ENCODE measurements around the gene GBX1. TPM values are rescaled to one million over a fixed set of nuclear protein-coding genes. Genes with fewer than 3 reads are reported as not detected.

GBX1 gene
- total RNA-seq, 1 donor from 2014 or later: not detected

DNA sequence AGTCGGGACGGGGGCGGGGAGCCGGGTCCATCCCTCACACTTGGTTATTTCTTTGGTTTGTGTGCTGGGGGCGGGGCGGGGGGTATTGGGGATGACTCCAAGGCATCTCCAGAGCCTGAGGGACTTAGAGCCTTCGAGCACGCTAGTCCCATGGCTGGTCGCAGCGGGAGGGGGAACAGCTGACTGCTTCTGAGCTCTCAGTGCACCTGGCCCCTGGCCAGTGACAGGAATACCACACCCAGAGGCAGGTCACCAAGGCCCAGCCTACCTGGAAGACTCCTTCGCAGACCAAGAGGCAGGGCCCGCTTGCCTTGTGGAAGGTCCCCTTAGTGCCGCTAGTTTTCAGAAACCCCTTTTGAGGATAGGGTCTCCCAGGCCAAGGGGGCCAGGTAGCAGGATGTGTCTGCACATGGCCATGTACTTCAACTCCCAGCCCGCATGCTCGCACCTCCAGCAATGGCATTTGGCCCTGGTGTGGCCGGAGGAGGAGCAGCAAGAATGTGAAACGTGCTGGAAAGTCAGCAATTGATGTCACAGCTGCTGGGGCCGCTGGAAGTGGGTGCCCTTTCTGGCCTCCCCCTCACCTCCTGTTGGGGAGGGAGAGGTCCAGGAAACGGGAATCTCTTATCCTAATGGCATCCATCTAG is 40.9 kb downstream of the GBX1 start:
- DNase-seq (ENCODE audit: low read depth): no peak
- TF ChIP-seq, protein P1, sequence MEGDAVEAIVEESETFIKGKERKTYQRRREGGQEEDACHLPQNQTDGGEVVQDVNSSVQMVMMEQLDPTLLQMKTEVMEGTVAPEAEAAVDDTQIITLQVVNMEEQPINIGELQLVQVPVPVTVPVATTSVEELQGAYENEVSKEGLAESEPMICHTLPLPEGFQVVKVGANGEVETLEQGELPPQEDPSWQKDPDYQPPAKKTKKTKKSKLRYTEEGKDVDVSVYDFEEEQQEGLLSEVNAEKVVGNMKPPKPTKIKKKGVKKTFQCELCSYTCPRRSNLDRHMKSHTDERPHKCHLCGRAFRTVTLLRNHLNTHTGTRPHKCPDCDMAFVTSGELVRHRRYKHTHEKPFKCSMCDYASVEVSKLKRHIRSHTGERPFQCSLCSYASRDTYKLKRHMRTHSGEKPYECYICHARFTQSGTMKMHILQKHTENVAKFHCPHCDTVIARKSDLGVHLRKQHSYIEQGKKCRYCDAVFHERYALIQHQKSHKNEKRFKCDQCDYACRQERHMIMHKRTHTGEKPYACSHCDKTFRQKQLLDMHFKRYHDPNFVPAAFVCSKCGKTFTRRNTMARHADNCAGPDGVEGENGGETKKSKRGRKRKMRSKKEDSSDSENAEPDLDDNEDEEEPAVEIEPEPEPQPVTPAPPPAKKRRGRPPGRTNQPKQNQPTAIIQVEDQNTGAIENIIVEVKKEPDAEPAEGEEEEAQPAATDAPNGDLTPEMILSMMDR (conservative IDR thresholded peaks at IDR 0.05; ENCODE audit: low read depth, low read length): no peak
- no peak overlapping the region for H3K4me3 ChIP-seq (ENCODE audit: low read depth, low read length)

DNA sequence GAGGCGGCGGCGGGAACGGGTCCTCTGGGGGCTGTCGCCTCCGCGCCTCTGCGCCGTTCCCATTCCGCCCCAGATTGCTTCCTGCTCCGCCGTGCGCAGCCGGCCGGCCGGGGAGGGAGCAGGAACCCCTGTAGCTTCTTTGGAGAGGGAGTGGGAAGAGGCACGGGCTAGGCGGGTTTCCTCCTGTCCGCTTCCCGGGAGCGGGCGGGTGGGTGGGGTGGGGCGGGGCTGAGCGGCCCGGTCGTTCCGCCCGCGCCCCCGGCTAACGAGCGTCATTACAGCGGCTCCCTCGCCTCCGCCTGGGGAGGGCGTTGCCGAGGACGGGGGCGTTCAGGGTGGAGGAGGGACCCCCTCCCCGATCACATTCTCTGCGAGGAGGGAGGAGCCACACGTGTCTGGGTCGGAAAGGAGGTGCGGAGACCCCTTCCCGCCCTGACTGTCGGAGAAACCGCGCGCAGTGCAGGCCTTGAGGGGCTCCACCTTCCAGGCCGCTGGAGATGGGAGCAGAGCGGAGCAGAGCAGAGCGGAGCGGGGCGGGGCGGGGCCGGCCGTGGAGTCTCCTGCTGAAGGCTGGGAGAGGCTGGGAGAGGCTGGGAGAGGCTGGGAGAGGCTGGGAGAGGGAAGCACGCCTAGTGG is 41.5 kb downstream of the GBX1 start:
- no peak overlapping the region for H3K4me3 ChIP-seq (ENCODE audit: low read depth, low read length)
- no peak for DNase-seq (ENCODE audit: low read depth)
- TF ChIP-seq, protein P1 (conservative IDR thresholded peaks at IDR 0.05; ENCODE audit: low read depth, low read length): no peak

DNA sequence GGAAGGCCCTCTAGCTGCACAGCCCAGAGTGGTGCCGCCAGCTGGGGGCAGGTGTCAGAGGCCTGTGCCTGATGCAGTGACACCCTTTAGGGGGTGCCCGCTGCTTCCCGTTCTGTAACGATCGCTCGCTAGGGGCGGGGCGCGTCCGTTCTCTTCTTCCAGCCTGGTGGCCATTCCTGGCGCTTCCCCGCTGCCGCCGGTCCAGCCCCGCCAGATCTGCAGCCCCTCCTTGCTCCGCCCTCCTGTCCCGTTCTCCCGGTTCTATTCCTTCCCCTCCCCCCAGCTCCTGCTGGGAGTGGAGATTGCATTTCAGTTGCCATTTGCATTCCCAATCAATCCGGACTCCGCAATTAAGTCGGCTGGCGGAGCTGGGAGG is 42.0 kb downstream of the GBX1 start:
- TF ChIP-seq, protein P1 (conservative IDR thresholded peaks at IDR 0.05; ENCODE audit: low read depth, low read length): no peak
- H3K4me3 ChIP-seq (ENCODE audit: low read depth, low read length): no peak overlapping the region
- DNase-seq (ENCODE audit: low read depth): no peak

DNA sequence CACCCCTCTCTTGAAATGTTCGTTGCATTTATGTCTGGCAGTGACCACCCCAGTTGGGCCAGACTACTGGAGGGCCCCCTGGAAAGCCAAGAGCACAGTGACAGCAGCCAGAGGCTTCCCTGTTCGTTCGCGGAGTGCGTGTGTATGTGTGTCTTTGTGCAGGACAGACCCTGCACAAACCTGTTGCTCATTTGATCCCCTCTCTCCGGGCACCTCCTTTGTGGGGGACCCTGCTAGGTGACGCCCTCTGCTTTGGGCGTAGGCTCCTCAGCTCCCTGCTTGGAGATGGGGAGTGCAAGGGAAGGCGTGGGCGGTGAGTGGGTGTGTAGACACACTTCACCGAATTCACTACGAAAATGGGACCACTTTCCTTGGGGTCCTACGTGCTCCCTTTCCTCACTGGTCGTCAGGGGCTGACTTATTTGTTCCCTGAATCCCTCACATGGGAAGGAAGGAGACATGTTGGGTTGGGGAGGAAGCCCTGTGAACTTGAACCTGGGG is 42.5 kb downstream of the GBX1 start:
- TF ChIP-seq, protein P1 (conservative IDR thresholded peaks at IDR 0.05; ENCODE audit: low read depth, low read length): no peak
- no peak overlapping the region for H3K4me3 ChIP-seq (ENCODE audit: low read depth, low read length)

DNA sequence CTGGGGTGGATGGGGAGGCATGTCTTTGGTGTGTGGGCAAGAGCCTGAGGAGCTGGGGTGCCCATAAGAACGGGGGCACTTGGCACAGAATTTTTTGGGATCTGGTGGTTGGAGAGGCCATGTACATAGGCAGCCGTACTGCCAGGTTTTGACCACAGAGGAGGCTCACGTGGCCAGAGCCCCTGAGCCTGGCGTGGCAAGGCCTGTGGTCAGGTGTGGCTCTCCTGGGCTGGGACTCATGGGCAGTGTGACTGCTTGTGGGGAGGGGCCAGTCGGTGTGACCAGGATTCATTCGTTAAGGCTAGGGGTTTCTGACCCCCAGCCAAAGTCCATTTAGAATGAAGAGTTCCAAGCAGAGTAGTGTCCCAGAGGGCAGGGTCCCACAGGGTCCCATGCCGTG is 43.0 kb downstream of the GBX1 start:
- DNase-seq (ENCODE audit: low read depth): no peak
- no peak overlapping the region for H3K4me3 ChIP-seq (ENCODE audit: low read depth, low read length)
- TF ChIP-seq, protein P1 (conservative IDR thresholded peaks at IDR 0.05; ENCODE audit: low read depth, low read length): no peak

More for the DNA sequence above, 42.5 kb downstream of the GBX1 start:
- no peak for DNase-seq (ENCODE audit: low read depth)

DNA sequence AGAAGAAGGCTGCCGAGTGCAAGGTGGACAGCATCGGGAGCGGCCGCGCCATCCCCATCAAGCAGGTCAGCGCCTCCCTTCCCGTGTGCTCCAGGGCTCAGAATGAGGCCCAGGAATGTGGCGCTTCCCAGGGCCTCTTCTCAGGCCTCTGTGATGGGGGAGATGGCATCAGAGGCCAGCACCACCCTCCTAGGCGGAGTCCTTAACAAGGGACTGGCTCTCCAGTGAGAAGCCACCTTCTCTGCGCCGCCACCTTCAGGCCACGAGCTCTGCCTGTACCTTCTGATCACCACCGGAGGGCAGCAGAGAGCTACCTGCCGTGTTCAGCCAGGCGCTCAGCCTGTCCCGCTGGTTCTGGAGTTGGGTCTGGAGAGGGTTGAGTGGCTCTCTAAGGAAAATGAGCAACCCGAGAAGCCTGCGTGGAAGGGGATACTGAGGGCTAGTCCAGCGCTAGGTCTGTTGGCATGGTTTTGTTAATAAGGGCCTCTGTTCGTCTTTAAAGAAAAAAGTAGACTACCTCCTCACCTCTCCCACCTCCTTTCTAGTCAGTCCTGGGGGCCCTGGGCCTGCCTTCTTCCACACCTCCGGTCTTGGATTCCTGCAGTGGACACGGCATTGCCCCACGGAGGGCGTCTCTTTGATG is 43.6 kb downstream of the GBX1 start:
- DNase-seq (ENCODE audit: low read depth): no peak
- TF ChIP-seq, protein P1 (conservative IDR thresholded peaks at IDR 0.05; ENCODE audit: low read depth, low read length): peak; percentile 99
- H3K4me3 ChIP-seq (ENCODE audit: low read depth, low read length): no peak overlapping the region
